G401.6 (cell line): ENCODE data around the gene ZBTB49.
A peak's percentile ranks its signal among the peaks of the same experiment; 100 is the strongest.
"Not testable (repeated sequence)": the region's sequence is repeated elsewhere in the genome, so short reads cannot be mapped to it uniquely, and the experiment has no call there.

ENCODE experiments used
- FAIRE-seq: peaks from 2 replicates; lab custom pipeline; 2012; peaks lifted over from hg19 to GRCh38; lab: Jason Lieb, UNC

The ZBTB49 gene

GRCh38 chr4:4326166-4326565 lies 36.1 kb downstream of the ZBTB49 start:
- FAIRE-seq: no peak

- FAIRE-seq: no peak
Measured at GRCh38 chr4:4327652-4328121, 37.6 kb downstream of the ZBTB49 start.

GRCh38 chr4:4328206-4328605 lies 38.2 kb downstream of the ZBTB49 start:
- FAIRE-seq: no peak

- FAIRE-seq: no peak
Measured at GRCh38 chr4:4328840-4329239, 38.8 kb downstream of the ZBTB49 start.

- no peak for FAIRE-seq
Measured at GRCh38 chr4:4329496-4329895, 39.4 kb downstream of the ZBTB49 start.

GRCh38 chr4:4330794-4331193 lies 40.7 kb downstream of the ZBTB49 start:
- FAIRE-seq: no peak

GRCh38 chr4:4332529-4332928 lies 42.5 kb downstream of the ZBTB49 start:
- FAIRE-seq: no peak

- FAIRE-seq: no peak
Measured at GRCh38 chr4:4333265-4333706, 43.2 kb downstream of the ZBTB49 start.

GRCh38 chr4:4334798-4335520 lies 44.9 kb downstream of the ZBTB49 start:
- FAIRE-seq: peak; percentile 86

GRCh38 chr4:4338210-4339001 lies 48.4 kb downstream of the ZBTB49 start:
- FAIRE-seq: no peak

GRCh38 chr4:4339504-4340085 lies 49.5 kb downstream of the ZBTB49 start:
- no peak for FAIRE-seq

- FAIRE-seq: no peak
Measured at GRCh38 chr4:4341861-4342650, 52.0 kb downstream of the ZBTB49 start.

GRCh38 chr4:4343038-4343437 lies 53.0 kb downstream of the ZBTB49 start:
- FAIRE-seq: no peak

- FAIRE-seq: no peak
Measured at GRCh38 chr4:4344915-4345527, 55.0 kb downstream of the ZBTB49 start.

GRCh38 chr4:4347585-4347984 lies 57.5 kb downstream of the ZBTB49 start:
- FAIRE-seq: no peak

- FAIRE-seq: not testable (repeated sequence)
Measured at GRCh38 chr4:4348585-4348984, 58.5 kb downstream of the ZBTB49 start.

- no peak for FAIRE-seq
Measured at GRCh38 chr4:4349867-4350266, 59.8 kb downstream of the ZBTB49 start.

- no peak for FAIRE-seq
Measured at GRCh38 chr4:4350909-4351308, 60.9 kb downstream of the ZBTB49 start.

- FAIRE-seq: no peak
Measured at GRCh38 chr4:4355302-4355701, 65.3 kb downstream of the ZBTB49 start.

- FAIRE-seq: no peak
Measured at GRCh38 chr4:4356106-4357041, 66.3 kb downstream of the ZBTB49 start.
